ENCODE data around the gene SLC12A3.

- TF ChIP-seq CTCF (IDR thresholded peaks at IDR 0.05; ENCODE audit: poor library complexity) (no peak), EZH2 (IDR thresholded peaks at IDR 0.05; ENCODE audit: borderline replicate concordance) (no peak)
Observed at GRCh38 chr16:56860226-56861020, 4.6 kb upstream of the SLC12A3 start.

Data from hepatocyte (in vitro differentiated cells).